ENCODE results near the gene P3H1. TPM values are rescaled to one million over a fixed set of nuclear protein-coding genes. Genes with fewer than 3 reads are reported as not detected.

P3H1 gene
- total and polyA plus RNA-seq, 2 experiments from 2014 or later, result 51.1 to 75.1 TPM

GRCh38 chr1:42776502-42776901 is 9.7 kb upstream of the P3H1 start (continued):
- TF ChIP-seq ZNF462 (CRISPR knock-in tag; IDR thresholded peaks at IDR 0.05) (no peak), REST (IDR thresholded peaks at IDR 0.05; ENCODE audit: unreplicated experiment) (no peak)

- Histone ChIP-seq H4K20me1 (replicated peaks; ENCODE audit: insufficient read depth) (peaks cover 8% of the 10 kb centered on the region; the same call in 1 of the 2 replicates), H3K36me3 (ENCODE audit: insufficient read depth) (peaks cover 18% of the 10 kb centered on the region), H3K27me3 (ENCODE audit: insufficient read depth) (no peaks in the 10 kb centered on the region), H2AFZ (no peak overlapping the region), H3K4me1 (ENCODE audit: insufficient read depth) (peaks cover 13% of the 10 kb centered on the region), H3K79me2 (replicated peaks; ENCODE audit: insufficient read depth) (peaks cover 33% of the 10 kb centered on the region), H3F3A (replicated peaks; ENCODE audit: low read depth) (no peaks in the 10 kb centered on the region), H3K9me2 (ENCODE audit: insufficient read depth) (no peaks in the 10 kb centered on the region), H3K4me3 (no peak overlapping the region), H3K4me2 (no peak overlapping the region), H3K27ac (ENCODE audit: low read depth) (no peak overlapping the region)
- H3K27me3 Mint-ChIP-seq (ENCODE audit: insufficient read depth, low read depth, poor library complexity), result peaks cover 6% of the 10 kb centered on the region
- ATAC-seq (no peak), DNase-seq (ENCODE audit: low spot score) (no peak)
- H3K36me3 Mint-ChIP-seq (ENCODE audit: low read depth), result peaks cover 48% of the 10 kb centered on the region
- H3K4me3 Mint-ChIP-seq, result no peak overlapping the region
- peaks cover 5% of the 10 kb centered on the region; the same call in 1 of the 3 replicates for H3K4me1 Mint-ChIP-seq
- no peak overlapping the region for H3K27ac Mint-ChIP-seq
- no peak for TF ChIP-seq CTCF (conservative IDR thresholded peaks at IDR 0.05; ENCODE audit: low read depth in 2 of 2)
- no peak for TF ChIP-seq STAT1 (IDR thresholded peaks at IDR 0.05; ENCODE audit: unreplicated experiment)
- no peak for TF ChIP-seq POLR2AphosphoS5 (IDR thresholded peaks at IDR 0.05; ENCODE audit: low read depth)
- H3K9me3 Mint-ChIP-seq, result no peaks in the 10 kb centered on the region; the same call in 2 of the 3 replicates
These were observed 8.2 kb upstream of the P3H1 start for GRCh38 chr1:42774928-42775526.
